ENCODE measurements around the gene KIAA1614. TPM values are rescaled to one million over a fixed set of nuclear protein-coding genes. Genes with fewer than 3 reads are reported as not detected.

Gene KIAA1614
- total and polyA plus RNA-seq, 10 of the 15 experiments (the other 5 are each of a cell fraction or from before 2014, with no cell fraction given): 0.03 to 1.0 (median 0.26) TPM; not detected in 1

GRCh38 chr1:180915426-180915965 lies 2.8 kb downstream of the KIAA1614 start:
- Histone ChIP-seq H3K4me1 (ENCODE audit: control insufficient read depth, insufficient read depth, low read length) (peaks cover 8% of the 10 kb centered on the region), H3K79me2 (ENCODE audit: control insufficient read depth, insufficient read depth, low read length) (no peaks in the 10 kb centered on the region), H3K27ac (ENCODE audit: control insufficient read depth, insufficient read depth) (no peak overlapping the region), H3K36me3 (ENCODE audit: control insufficient read depth in 2 of 2, insufficient read depth in 2 of 2, low read length in 1 of 2) (no peaks in the 10 kb centered on the region), H2AFZ (ENCODE audit: control insufficient read depth, low read depth, low read length) (no peak overlapping the region), H3K27me3 (replicated peaks in 1 of 2; ENCODE audit: control insufficient read depth in 2 of 2, insufficient read depth in 2 of 2, low read length in 1 of 2) (peaks cover 0 to 3% of the 10 kb centered on the region in 2 experiments; a peak in 1 of 4 replicates), H3K4me3 (no peak overlapping the region), H4K20me1 (ENCODE audit: control insufficient read depth, insufficient read depth) (no peaks in the 10 kb centered on the region), H3K4me2 (ENCODE audit: control insufficient read depth, insufficient read depth) (no peak overlapping the region), H3K9ac (ENCODE audit: control insufficient read depth, insufficient read depth, low read length) (no peak overlapping the region), H3K9me3 (replicated peaks; ENCODE audit: control insufficient read depth, insufficient read depth, low read length) (no peaks in the 10 kb centered on the region)
- intact Hi-C loops (cut with micrococcal nuclease; ENCODE audit: unreplicated experiment): no loop called here
- 67% methylated on average over 11 of the region's 11 CpGs for WGBS (ENCODE audit: insufficient coverage, insufficient replicate concordance, low lambda C conversion rate, missing lambda C conversion rate)
- ChIA-PET POLR2A (interaction anchor here (1.1 kb wide), 1 partner anchor 34 kb away, joined by 3 read pairs; no protein-coding TSS in a partner anchor), CTCF (interaction anchor here (1.4 to 19.8 kb wide), 2 partner anchors 15 to 33 kb away, joined by 4 to 344 read pairs; no protein-coding TSS in a partner anchor), SMC1A (ENCODE audit: uncharacterized antibody, unreplicated experiment) (interaction anchor here (0.9 to 19.3 kb wide), 5 partner anchors 31 to 238 kb away, joined by 3 to 304 read pairs (median 4); no protein-coding TSS in a partner anchor), RAD21 (ENCODE audit: unreplicated experiment) (interaction anchor here (16.7 kb wide), 1 partner anchor 32 kb away, joined by 215 read pairs; no protein-coding TSS in a partner anchor)
- DNase-seq (ENCODE audit: low read depth, low spot score) (no peak), ATAC-seq (no peak), FAIRE-seq (no peak)
- BruUV-seq (replicated peaks): no TSS peak
- TF ChIP-seq REST (IDR thresholded peaks at IDR 0.05; ENCODE audit: low read depth, low read length) (no peak), ZZZ3 (IDR thresholded peaks at IDR 0.05; ENCODE audit: control insufficient read depth, insufficient read length, low read depth) (no peak), SMAD1 (IDR thresholded peaks at IDR 0.05; ENCODE audit: low read depth, partially characterized antibody) (no peak), USF2 (IDR thresholded peaks at IDR 0.05; ENCODE audit: borderline replicate concordance, low read depth, low read length) (no peak), PAX5 (IDR thresholded peaks at IDR 0.05; ENCODE audit: borderline replicate concordance, low read depth, low read length) (no peak), NFYA (IDR thresholded peaks at IDR 0.05; ENCODE audit: borderline replicate concordance, low read depth, low read length) (no peak), SMAD5 (IDR thresholded peaks at IDR 0.05; ENCODE audit: low read depth) (no peak), PML (IDR thresholded peaks at IDR 0.05; ENCODE audit: low read length) (no peak), TCF3 (IDR thresholded peaks at IDR 0.05; ENCODE audit: borderline replicate concordance, insufficient read depth, low read depth, low read length) (no peak), USF1 (IDR thresholded peaks at IDR 0.05; ENCODE audit: borderline replicate concordance, extremely low read length, insufficient read depth, low read depth, low read length) (no peak), IRF3 (IDR thresholded peaks at IDR 0.05) (no peak), RAD21 (IDR thresholded peaks at IDR 0.05; ENCODE audit: insufficient read depth, low read depth, low read length) (no peak), MYB (IDR thresholded peaks at IDR 0.05; ENCODE audit: borderline replicate concordance, low read depth, low read length) (no peak), NFXL1 (IDR thresholded peaks at IDR 0.05; ENCODE audit: borderline replicate concordance) (no peak), RFX5 (IDR thresholded peaks at IDR 0.05; ENCODE audit: low read depth, low read length) (no peak), FOS (IDR thresholded peaks at IDR 0.05; ENCODE audit: borderline replicate concordance, extremely low read depth, insufficient read length) (no peak), SUPT20H (IDR thresholded peaks at IDR 0.05; ENCODE audit: borderline replicate concordance, control insufficient read depth, low read depth, low read length) (no peak)
- in situ Hi-C loops (cut with MboI): no loop called here

All from GM12878 (cell line).